K562 (cell line): ENCODE results near the gene PTPN7. TPM values are rescaled to one million over a fixed set of nuclear protein-coding genes. Genes with fewer than 3 reads are reported as not detected.
A peak's percentile ranks its signal among the peaks of the same experiment; 100 is the strongest.

ENCODE experiments used
- ARID1B ChIP-seq: fragments of 450-650 bp; IDR thresholded peaks from 2 replicates; pipeline ENCODE4 v1.6.1; 2016; ENCODE audit warnings: antibody characterized with exemption, mild to moderate bottlenecking, inconsistent platforms
- ARID4B ChIP-seq: sonication (generic); formaldehyde crosslinking; IDR thresholded peaks from 2 replicates; pipeline ENCODE4 v1.8.0; 2022; ENCODE audit warnings: mild to moderate bottlenecking, missing genetic modification reagents
- CBX5 ChIP-seq: IDR thresholded peaks from 2 replicates; pipeline ENCODE4 v1.6.1; 2014; ENCODE audit warnings: low read depth, borderline replicate concordance
- ETS2 ChIP-seq: IDR thresholded peaks from 2 replicates; pipeline ENCODE4 v1.6.1; 2016; ENCODE audit warnings: borderline replicate concordance, missing genetic modification characterization, mild to moderate bottlenecking, moderate library complexity, missing compliant biosample characterization; ENCODE audit not compliant: poor library complexity, severe bottlenecking
- HINFP ChIP-seq: fragments of 450-650 bp; conservative IDR thresholded peaks from 2 replicates; pipeline ENCODE4 v1.6.1; 2016; ENCODE audit warnings: missing genetic modification characterization, low read depth, mild to moderate bottlenecking, control low read depth, missing compliant biosample characterization
- KLF1 ChIP-seq: fragments of 450-650 bp; IDR thresholded peaks from 2 replicates; pipeline ENCODE4 v1.6.1; 2016; ENCODE audit warnings: missing genetic modification characterization, missing compliant biosample characterization
- KLF10 ChIP-seq: fragments of 250-450 bp; sonication (Bioruptor Pico); IDR thresholded peaks from 2 replicates; pipeline ENCODE4 v1.6.1; 2021; ENCODE audit warnings: matching md5 sums
- NCOR1 ChIP-seq: fragments of 450-650 bp; IDR thresholded peaks from 2 replicates; pipeline ENCODE4 v1.6.1; 2016; ENCODE audit warnings: mild to moderate bottlenecking, moderate library complexity
- NEUROD1 ChIP-seq: fragments of 150-350 bp; IDR thresholded peaks from 2 replicates; pipeline ENCODE4 v1.6.1; 2014; ENCODE audit warnings: borderline replicate concordance, low read length, low read depth; ENCODE audit not compliant: partially characterized antibody
- PYGO2 ChIP-seq: fragments of 450-650 bp; IDR thresholded peaks from 2 replicates; pipeline ENCODE4 v1.6.1; 2016; ENCODE audit warnings: mild to moderate bottlenecking, missing genetic modification characterization, moderate library complexity, missing compliant biosample characterization
- ZBTB40 ChIP-seq, 2 experiments: fragments of 450-650 bp in 1 of 2; sonication (generic) in 1 of 2; formaldehyde crosslinking in 1 of 2; IDR thresholded peaks; 2 replicates each; pipeline versions ENCODE4 v1.7.1 to v1.9.0; 2016 to 2022; ENCODE audit warnings: inconsistent platforms in 1 of 2, mild to moderate bottlenecking in 1 of 2, missing genetic modification reagents in 1 of 2
- polyA plus RNA-seq, 8 experiments: library from polyadenylated mRNA; depleted of rRNA in 4 of 8; stranded (reverse) in 5 of 8; unstranded in 3 of 8; fragments of >200 nt; fragmentation: Nextera tagmentation in 2 of 8; fragmentation: Illumina TruSeq in 1 of 8; extraction: Ambion mirVana in 2 of 8; extraction: Trizol in 1 of 8; gene quantifications; 2 replicates each; pipeline versions ENCODE4 v1.2.1 to v1.2.3, GENCODE V29; 2011 to 2014; ENCODE audit warnings: inconsistent platforms in 1 of 8, missing spikeins in 1 of 8
- total RNA-seq, 7 experiments: library from RNA; depleted of rRNA in 6 of 7; stranded (reverse); fragments of >200 nt in 6 of 7; fragmentation: Illumina TruSeq in 2 of 7; extraction: Trizol in 2 of 7; gene quantifications; 2 replicates each; pipeline versions ENCODE4 v1.2.1 to v1.2.3, GENCODE V29; 2011 to 2021; ENCODE audit warnings: low replicate concordance in 1 of 7

The PTPN7 gene
- total and polyA plus RNA-seq, 9 of the 15 experiments (the other 6 are each of a cell fraction or from before 2014, with no cell fraction given), result 18.7 to 144 (median 120) TPM

- peak; percentile 44 for TF ChIP-seq ARID4B (CRISPR knock-in tag)
- TF ChIP-seq CBX5, result no peak
- TF ChIP-seq ARID1B, result peak; percentile 80
- TF ChIP-seq HINFP (tag), result no peak
- TF ChIP-seq KLF1 (tag), result no peak
- TF ChIP-seq PYGO2 (tag), result no peak
- TF ChIP-seq KLF10 (CRISPR knock-in tag), result no peak
- TF ChIP-seq NCOR1, result peak; percentile 52; the same call in 1 of the 2 replicates
- TF ChIP-seq ETS2 (tag), result no peak
- TF ChIP-seq NEUROD1, result no peak
- TF ChIP-seq ZBTB40 (IDR thresholded peaks at IDR 0.05), result no peak; the same call in 1 of the 2 replicates
- no peak for TF ChIP-seq ZBTB40 (CRISPR knock-in tag; IDR thresholded peaks at IDR 0.05)
Observed at GRCh38 chr1:202164271-202165037, 4.1 kb upstream of the PTPN7 start (continued).
